ENCODE results near the gene P3H4. TPM values are rescaled to one million over a fixed set of nuclear protein-coding genes. Genes with fewer than 3 reads are reported as not detected.
A peak's percentile ranks its signal among the peaks of the same experiment; 100 is the strongest.

Gene P3H4
- total and polyA plus RNA-seq, 12 donors = 2.0 to 7.5 (median 3.9) TPM

DNA sequence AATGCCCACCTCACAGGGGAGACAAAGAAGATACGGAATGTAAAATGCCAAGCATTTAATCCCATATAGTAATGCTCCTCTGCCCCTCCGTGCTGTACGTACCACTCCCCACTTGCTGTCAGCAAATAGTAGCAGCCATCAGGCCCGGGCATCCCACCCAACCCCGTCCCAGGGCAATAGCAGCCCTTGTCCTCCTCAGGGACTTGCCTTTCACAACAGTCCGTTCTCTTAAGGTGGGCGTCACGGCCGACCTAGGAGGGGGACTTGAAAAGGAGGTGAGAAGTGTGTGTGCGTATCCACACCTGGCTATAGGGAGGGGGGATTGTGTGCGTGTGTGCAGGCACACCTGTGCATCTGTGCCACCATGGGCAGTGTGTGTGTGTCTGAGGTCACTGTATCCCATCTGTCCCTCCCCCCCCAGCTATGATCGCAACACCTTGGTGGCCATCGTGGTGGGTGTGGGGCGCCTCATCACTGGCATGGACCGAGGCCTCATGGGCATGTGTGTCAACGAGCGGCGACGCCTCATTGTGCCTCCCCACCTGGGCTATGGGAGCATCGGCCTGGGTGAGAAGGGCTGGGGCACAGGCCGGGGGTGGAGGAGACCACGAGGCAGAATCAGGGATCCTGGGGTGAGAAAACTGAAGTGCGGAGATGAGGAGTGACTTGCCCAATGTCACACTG is 5.0 kb upstream of the P3H4 start:
- ATAC-seq = no peak
- intact Hi-C loops (cut with DNase I) = no loop called here
- TF ChIP-seq, protein P1, sequence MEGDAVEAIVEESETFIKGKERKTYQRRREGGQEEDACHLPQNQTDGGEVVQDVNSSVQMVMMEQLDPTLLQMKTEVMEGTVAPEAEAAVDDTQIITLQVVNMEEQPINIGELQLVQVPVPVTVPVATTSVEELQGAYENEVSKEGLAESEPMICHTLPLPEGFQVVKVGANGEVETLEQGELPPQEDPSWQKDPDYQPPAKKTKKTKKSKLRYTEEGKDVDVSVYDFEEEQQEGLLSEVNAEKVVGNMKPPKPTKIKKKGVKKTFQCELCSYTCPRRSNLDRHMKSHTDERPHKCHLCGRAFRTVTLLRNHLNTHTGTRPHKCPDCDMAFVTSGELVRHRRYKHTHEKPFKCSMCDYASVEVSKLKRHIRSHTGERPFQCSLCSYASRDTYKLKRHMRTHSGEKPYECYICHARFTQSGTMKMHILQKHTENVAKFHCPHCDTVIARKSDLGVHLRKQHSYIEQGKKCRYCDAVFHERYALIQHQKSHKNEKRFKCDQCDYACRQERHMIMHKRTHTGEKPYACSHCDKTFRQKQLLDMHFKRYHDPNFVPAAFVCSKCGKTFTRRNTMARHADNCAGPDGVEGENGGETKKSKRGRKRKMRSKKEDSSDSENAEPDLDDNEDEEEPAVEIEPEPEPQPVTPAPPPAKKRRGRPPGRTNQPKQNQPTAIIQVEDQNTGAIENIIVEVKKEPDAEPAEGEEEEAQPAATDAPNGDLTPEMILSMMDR (IDR thresholded peaks at IDR 0.05) = no peak
- peaks cover 0 to 14% (median 0%) of the 10 kb centered on the region in 7 donors for H3K27me3 ChIP-seq
- H3K4me3 ChIP-seq = no peak overlapping the region
- H3K9me3 ChIP-seq = no peaks in the 10 kb centered on the region
- DNase-seq = no peak
- H3K27ac ChIP-seq = no peak overlapping the region
- peaks cover 0 to 8% (median 0%) of the 10 kb centered on the region in 9 donors for H3K36me3 ChIP-seq
- peaks cover 0 to 15% (median 11%) of the 10 kb centered on the region in 9 donors for H3K4me1 ChIP-seq
- 94 to 95% methylated on average over 23 of the region's 23 CpGs for WGBS, 2 donors

DNA sequence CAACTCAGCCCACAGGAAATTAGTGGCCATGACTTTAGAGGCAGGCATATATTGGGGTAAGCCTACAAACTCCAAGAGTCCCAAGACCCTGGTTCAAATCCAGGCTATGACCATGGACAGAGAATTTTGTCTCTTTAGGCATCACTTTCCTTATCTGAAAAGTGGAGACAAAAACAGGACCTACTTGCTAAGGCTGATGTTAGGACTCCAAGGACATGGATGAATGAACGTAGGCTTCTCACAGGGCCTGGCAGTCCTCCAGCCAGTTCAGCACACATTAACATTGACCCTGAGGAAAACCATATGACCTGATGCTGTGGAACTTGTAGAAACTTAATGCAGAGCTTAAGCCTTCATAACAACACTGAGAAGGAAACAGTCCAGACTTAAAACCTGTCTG is 2.4 kb upstream of the P3H4 start:
- Histone ChIP-seq H3K27ac (peak overlapping the region in 3 of 10 donors; percentile 64 to 82 (median 74)), H3K27me3 (peaks cover 0 to 32% (median 0%) of the 10 kb centered on the region in 7 donors), H3K36me3 (peaks cover 0 to 8% (median 0%) of the 10 kb centered on the region in 9 donors), H3K9me3 (no peaks in the 10 kb centered on the region), H3K4me1 (peaks cover 6 to 35% (median 31%) of the 10 kb centered on the region in 9 donors), H3K4me3 (peak overlapping the region in 2 of 10 donors; percentile 75 to 80)
- intact Hi-C loops (cut with DNase I) = loop anchor here in 1 of 10 donors (5.0 kb wide), 1 partner anchor 42 kb away; no protein-coding TSS in a partner anchor
- TF ChIP-seq, protein P1 (IDR thresholded peaks at IDR 0.05) = no peak
- no peak for DNase-seq
- 28 to 42% methylated on average over 1 of the region's 1 CpG for WGBS, 2 donors
- no peak for ATAC-seq

DNA sequence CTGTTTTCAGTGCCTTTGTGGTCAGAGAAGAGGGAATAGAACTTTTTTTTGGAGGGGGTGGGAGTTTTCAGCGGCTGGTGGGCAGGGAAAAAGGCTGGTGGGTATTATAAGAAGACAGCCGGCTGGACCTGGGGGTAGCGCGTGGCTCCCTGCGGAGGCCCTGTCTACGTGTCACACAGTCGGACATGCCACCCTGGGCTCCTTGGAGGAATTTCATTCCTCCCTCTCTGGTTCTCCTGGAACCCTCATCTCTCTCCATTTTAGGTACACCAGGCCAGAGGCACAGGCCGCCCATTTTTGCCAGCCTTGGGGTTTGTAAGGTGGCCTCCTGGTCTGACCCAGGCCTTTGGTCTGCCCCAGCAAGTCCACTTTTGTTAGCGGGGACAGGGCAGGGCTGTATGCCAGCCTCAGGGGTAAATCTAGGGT is 2.0 kb upstream of the P3H4 start:
- TF ChIP-seq, protein P1 (IDR thresholded peaks at IDR 0.05) = no peak
- Histone ChIP-seq H3K27ac (peak overlapping the region in 5 of 10 donors; percentile 64 to 82 (median 75)), H3K4me3 (peak overlapping the region in 8 of 10 donors; percentile 65 to 97 (median 77)), H3K9me3 (no peaks in the 10 kb centered on the region), H3K36me3 (peaks cover 0 to 8% (median 0%) of the 10 kb centered on the region in 9 donors), H3K27me3 (peaks cover 0 to 32% (median 0%) of the 10 kb centered on the region in 7 donors), H3K4me1 (peaks cover 6 to 35% (median 31%) of the 10 kb centered on the region in 9 donors)
- ATAC-seq (no peak), DNase-seq (no peak)
- intact Hi-C loops (cut with DNase I) = loop anchor here in 1 of 10 donors (5.0 kb wide), 1 partner anchor 41 kb away; no protein-coding TSS in a partner anchor
- 58 to 75% methylated on average over 9 of the region's 9 CpGs for WGBS, 2 donors

DNA sequence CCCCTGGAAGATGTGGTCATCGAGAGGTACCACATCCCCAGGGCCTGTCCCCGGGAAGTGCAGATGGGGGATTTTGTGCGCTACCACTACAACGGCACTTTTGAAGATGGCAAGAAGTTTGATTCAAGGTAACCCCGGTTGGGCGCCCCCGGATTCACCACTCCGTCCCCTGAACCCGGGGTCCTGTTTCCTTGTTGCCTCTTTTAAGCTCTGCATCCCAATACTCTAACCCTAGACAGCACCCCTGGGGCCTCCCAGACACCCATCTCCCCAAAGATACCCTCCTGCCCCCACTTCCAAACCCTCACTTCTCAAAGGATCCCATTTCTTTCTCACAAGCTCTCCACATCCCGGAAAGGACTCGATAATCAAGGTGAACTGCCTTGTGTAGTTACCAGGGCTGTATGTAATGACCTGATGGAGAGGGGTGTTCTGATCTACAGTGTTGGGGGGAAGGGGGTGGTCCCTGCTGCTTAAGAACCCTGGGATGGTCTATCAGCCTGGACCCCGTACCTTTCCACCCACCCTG is 1.5 kb upstream of the P3H4 start:
- intact Hi-C loops (cut with DNase I) = loop anchor here in 1 of 10 donors (5.0 kb wide), 1 partner anchor 41 kb away; no protein-coding TSS in a partner anchor
- no peaks in the 10 kb centered on the region for H3K9me3 ChIP-seq
- H3K4me1 ChIP-seq = peaks cover 6 to 35% (median 31%) of the 10 kb centered on the region in 9 donors
- DNase-seq (no peak), ATAC-seq (no peak)
- H3K27me3 ChIP-seq = peaks cover 0 to 32% (median 0%) of the 10 kb centered on the region in 7 donors
- H3K4me3 ChIP-seq = peak overlapping the region; percentile 38 to 97 (median 74)
- peaks cover 0 to 5% (median 0%) of the 10 kb centered on the region in 9 donors for H3K36me3 ChIP-seq
- H3K27ac ChIP-seq = peak overlapping the region in 9 of 10 donors; percentile 47 to 82 (median 74)
- 30 to 31% methylated on average over 12 of the region's 12 CpGs for WGBS, 2 donors
- TF ChIP-seq, protein P1 (IDR thresholded peaks at IDR 0.05) = no peak

All from heart right ventricle (tissue), 16 donors.